HPDE6-E6E7 (cell line): ENCODE data around the gene RAB11FIP3.
A peak's percentile ranks its signal among the peaks of the same experiment; 100 is the strongest.
"Not testable (repeated sequence)": the region's sequence is repeated elsewhere in the genome, so short reads cannot be mapped to it uniquely, and the experiment has no call there.

Experiments used
- DNase-seq: peaks from one replicate; pipeline ENCODE4 v3.0.0; 2011; ENCODE audit warnings: missing footprints; ENCODE audit errors: extremely low spot score

The RAB11FIP3 gene

DNA sequence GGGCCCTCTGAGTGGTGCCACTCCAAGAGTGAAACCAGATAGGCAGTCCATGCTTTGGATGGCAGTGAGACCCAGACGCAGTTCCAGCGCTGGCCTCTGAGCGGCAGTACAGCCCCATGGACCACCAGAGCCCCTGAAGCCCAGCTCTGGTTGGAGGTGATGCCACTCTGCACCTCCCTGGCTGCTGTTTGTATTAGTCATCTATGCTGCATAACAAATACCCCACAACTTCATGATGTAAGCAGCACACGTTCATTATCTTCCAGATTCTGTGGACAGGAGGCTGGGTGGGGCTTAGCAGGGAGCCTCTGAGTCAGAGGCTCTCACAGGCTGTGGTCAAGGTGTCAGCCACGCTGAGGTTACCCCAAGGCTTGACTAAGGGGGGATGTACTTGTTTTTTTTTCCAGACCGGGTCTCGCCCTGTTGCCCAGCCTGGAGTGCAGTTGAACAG, 33.5 kb upstream of the RAB11FIP3 start:
- no peak for DNase-seq

DNA sequence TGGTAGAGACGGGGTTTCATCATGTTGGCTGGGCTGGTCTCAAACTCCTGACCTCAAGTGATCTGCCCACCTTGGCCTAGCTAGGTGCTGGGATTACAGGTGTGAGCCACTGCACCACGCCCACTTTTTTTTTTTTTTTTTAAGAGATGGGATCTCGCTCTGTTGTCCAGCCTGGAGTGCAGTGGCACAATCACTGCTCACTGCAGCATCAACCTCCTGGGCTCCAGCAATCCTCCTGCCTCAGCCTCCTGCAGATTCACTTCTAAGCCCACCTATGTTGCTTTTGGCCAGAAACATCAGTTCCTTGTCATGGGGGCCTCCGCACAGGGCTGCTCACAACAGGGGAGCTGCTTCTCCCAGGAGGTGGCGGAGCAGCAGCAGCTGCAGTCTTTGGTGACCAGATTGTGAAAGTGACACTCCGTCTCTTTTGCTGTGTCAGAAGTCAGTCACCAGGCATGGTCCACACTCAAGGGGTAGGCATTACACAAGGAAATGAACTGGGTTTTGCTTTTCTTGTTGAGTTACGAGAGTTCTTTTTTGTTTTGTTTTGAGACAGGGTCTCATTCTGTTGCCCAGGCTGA, 32.9 kb upstream of the RAB11FIP3 start:
- no peak for DNase-seq

DNA sequence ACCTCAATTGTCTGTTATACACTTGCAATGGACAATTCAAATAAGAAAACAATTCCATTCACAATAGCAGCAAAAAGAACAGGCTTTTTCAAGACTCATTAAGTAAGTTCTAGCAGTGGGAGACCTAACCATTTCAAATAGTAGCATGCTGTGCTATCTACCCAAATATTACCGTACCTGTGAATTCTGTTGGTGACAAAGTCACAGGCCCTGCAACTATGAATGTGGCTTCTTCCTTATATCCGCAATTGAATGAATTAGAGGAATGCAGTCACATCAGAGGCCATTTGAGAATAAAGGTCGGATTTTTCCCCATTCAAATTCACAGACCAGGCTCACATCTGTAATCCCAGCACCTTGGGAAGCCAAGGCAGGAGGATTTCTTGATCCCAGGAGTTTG, 29.2 kb upstream of the RAB11FIP3 start:
- no peak for DNase-seq

DNA sequence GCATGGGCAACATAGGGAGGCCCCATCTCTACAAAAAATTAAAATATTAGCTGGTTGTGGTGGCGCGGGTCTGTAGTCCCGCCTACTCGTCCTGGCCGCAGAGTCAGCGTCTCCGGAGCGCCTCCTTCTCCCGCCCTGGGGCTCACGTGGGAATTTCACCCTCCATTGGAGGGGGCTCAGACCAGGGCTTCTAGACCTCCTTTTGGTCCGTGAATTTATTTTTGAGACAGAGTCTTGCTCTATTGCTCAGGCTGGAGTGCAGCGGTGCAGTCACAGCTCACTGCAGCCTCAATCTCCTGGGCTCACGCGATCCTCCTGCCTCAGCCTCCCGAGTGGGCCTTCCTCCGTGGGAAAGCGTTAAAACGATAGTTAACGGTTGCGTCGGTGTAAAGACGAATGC, 28.8 kb upstream of the RAB11FIP3 start:
- no peak for DNase-seq

DNA sequence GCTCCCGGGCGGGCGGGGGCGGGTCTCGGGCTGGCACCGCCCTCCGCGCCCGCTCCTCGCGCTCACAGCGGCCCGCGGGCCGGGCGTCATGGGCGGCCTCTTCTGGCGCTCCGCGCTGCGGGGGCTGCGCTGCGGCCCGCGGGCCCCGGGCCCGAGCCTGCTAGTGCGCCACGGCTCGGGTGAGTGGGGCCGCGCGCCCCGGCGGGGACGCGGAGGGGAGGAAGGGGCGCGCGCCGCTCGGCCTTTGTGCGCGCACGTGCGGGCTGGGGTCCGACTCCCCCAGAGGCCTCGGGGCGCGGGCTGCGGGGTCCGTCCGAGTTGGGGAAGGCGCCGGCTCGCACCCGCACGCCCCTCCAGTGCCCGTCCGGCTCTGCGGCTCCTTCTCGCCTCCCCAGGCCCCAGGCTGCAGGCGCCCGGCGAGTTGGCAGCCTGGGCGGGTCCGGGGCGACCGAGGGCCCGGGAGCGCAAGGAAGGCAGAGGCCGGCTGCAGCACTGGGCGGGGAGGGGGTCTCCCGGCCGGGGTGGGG, 28.3 kb upstream of the RAB11FIP3 start, which contains the start of gene NME4:
TSS of gene NME4 (plus strand) at position 65 of the 527 bp plus-strand sequence. CDS start at position 89, 24 bp downstream.
- no peak for DNase-seq

DNA sequence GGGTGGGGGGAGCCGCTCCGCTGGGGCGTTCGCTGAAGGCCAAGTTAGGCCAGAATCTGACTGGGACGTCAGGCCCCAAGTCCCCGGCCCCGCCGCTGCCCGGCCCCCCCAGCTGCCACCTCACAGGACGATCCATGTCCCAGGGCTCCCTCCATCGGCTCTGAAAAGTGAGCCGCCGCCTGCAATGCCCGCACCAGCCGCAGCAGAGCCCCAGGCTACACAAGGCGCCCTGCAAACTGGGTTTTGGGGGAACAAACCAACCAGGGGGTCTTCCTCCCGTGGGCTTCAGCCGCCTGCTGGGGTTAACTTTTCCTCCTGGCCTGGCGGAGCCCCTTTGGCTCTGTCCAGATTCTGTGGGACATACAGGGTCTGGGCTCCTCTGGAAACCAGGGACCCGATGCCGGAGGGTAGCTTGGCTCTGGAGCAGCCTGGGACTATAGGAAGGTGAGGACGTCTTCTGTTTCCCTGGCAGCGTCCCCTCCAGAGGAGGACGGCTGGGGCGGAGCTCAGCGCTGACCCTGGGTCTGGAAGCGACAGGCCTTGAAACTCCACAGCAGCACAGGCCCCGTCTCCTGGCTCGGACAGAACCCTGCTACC, 27.6 kb upstream of the RAB11FIP3 start:
- DNase-seq, result peak; percentile 70

DNA sequence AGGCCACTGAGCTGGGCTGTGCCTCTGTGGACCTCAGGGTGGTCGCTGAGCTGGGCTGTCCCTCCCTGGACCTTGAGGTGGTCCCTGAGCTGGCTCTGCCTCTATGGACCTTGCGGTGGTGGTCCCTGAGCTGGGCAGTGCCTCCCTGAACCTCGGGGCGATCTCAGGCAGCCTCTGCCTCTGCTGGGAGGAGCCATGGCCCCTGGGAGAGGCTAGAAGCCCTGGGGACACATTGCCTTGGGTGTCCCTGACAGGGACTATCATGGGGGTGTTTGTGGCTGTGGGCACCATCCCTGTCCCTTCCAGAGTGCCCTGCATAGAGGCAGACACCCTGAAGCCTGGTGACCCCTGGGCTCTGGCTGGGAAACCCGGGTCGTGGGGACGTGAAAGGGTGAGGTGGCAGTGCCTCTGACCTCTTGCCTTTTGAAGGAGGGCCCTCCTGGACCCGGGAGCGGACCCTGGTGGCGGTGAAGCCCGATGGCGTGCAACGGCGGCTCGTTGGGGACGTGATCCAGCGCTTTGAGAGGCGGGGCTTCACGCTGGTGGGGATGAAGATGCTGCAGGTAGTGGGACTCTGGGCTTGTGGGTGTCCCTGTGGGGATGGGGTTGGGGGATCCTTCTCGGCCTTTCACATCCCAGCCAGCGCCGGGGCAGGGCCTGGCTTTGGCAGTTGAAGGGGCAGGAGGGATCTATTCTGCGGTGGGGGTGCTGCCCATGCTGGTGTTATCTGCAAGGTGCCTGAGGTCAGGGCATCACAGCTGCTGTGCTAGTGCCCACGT, 26.7 kb upstream of the RAB11FIP3 start:
- DNase-seq, result no peak

DNA sequence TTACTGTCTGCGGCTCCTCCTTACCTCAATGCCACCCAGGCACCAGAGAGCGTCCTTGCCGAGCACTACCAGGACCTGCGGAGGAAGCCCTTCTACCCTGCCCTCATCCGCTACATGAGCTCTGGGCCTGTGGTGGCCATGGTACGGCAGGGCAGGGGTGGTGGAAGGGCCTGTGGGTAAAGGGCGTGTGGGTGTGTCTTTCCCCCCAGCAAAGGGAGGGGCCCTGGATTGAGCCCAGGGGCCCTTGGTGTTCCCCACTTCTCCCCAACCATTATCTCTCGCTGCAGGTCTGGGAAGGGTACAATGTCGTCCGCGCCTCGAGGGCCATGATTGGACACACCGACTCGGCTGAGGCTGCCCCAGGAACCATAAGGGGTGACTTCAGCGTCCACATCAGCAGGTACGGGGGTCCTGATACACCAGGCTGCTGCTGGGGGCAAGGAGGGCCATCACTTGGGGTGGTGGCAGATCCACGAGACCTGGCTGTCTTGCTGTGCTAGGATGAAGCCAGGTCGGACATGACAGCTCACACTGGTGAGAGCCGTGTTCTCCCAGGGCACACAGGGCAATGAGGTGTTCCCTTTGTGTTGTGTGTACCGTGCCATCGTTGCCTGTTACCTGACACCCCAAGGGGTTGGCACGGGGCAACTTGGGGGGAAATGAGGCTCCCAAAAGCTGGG, 26.0 kb upstream of the RAB11FIP3 start:
- no peak for DNase-seq

DNA sequence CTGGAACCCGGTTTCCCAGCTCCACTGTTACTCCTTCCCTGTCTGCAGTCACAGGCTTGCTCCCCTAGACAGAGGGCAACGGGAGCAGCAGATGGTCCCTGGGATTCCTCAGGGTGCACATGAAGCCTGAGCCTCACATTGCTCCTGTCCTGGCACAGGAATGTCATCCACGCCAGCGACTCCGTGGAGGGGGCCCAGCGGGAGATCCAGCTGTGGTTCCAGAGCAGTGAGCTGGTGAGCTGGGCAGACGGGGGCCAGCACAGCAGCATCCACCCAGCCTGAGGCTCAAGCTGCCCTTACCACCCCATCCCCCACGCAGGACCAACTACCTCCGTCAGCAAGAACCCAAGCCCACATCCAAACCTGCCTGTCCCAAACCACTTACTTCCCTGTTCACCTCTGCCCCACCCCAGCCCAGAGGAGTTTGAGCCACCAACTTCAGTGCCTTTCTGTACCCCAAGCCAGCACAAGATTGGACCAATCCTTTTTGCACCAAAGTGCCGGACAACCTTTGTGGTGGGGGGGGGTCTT, 25.3 kb upstream of the RAB11FIP3 start:
- no peak for DNase-seq

DNA sequence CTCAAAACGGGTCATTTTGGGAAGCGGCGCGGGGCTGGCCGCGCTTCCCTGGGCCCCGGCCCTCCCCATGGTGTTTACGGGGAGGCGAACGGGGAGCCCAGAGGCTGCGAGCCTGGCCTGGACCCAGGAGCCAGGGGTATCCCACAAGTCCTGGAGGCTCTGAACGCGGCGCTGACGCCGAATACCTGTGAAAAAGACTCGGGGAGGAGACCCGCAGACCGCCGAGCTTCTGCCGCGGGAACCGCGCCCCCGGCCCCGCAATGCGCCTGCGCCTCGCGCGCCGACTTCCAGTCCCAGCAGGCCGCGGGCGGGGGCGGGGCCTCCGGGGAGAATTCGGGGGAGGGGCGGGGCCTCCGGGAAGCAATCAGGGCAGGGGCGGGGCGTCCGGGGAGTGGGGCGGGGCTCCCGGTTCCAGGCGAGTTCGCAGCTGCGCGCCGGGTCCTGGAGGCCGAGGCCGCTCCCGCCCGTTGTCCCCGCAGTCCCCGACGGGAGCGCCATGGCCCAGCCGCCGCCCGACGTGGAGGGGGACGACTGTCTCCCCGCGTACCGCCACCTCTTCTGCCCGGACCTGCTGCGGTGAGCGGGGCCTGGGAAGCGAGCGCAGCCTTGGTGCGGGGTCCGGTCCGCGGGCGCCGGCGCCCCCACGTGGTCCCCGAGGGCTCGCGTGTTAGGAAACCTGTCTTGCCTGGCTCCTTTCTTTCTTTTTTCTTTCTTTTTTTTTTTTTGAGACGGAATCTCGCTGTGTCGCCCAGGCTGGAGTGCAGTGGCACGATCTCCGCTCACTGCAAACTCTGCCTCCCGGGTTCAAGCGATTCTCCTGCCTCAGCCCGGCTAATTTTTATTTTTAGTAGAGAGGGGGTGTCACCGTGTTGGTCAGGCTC, 23.7 kb upstream of the RAB11FIP3 start, which contains the start of gene DECR2:
TSS of gene DECR2 (plus strand) at position 418 of the 881 bp plus-strand sequence. CDS start at position 497, 79 bp downstream.
- peak; percentile 66 for DNase-seq

DNA sequence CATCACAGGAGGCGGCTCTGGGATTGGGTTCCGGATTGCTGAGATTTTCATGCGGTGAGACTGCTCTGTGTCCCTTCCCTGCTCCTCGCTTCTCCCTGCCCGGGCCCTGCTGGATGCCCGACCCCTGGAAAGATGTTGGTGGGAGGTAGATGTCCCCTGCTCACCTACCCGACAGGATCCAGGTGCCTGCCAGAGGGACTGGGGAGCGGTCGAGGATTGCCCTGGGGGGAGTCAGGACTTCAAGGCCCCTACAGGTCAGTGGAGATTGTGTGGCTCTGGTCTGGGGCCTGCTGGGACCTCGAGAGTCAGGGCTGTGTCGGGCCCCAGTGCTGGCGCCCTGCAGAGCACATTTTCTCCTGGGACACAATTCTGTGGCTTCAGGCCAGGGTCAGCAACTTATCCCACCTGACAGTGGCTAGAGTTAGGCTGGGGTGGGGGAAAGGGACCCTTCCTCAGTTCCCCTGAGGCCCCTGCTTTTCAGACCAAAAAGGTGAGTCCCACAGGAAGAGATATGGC, 20.4 kb upstream of the RAB11FIP3 start:
- DNase-seq, result no peak

DNA sequence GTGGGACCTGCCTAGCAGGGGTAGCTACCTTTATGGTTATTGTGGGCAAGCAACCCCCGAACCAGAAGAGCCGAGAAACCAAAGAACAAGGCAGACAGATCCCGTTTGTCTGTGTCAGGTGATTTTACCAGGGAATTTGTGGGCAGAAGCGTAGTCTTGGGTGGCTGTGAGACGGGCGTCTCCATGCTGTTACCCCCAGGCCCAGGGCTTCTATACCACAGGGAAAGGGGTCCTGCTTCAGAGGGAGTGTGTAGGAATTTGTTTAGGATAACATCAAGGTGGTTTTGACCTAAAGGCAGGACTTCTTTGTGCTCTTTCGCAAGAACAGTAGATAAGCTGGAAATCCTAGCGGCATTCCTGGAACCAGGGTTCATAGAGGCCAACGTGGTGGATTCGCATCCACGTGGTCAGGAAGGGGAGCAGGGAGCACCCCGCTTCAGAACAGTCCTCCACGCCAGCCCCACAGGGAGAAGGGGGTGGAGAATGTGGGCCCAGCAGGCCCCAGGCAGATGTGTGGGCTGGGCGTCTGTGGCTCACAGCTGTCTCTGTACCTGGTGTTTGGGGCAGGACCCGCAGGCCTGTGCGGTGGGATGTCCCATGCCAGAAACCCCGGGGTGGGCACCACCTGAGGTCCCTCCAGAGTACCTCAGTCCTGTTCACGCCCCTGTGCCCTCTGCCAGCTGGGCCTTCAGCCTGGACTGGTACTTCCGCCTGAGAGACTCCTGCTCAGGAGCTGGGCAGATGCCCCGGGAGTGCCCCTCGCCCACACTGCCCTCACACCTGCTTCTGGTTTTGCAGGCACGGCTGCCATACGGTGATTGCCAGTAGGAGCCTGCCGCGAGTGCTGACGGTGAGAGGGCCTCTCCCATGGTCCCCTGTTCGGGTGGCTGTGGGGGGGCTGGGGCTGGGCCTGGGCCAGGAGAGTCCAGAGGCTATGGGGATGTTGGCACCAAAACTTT, 19.6 kb upstream of the RAB11FIP3 start:
- DNase-seq, result no peak

DNA sequence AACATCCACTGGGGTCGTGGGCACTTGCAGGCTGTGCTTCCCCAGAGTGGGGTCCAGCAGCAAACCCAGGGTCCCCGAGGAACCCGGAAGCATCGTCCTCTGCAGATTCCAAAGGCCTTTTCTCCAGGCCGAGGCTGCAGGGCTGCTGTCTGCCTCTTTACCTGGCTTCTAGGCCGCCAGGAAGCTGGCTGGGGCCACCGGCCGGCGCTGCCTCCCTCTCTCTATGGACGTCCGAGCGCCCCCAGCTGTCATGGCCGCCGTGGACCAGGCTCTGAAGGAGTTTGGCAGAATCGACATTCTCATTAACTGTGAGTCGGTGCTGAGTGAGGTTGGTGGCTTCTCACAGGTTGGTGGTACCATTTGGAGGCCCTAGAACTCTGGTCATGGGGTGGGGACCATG, 18.2 kb upstream of the RAB11FIP3 start:
- DNase-seq, result no peak

DNA sequence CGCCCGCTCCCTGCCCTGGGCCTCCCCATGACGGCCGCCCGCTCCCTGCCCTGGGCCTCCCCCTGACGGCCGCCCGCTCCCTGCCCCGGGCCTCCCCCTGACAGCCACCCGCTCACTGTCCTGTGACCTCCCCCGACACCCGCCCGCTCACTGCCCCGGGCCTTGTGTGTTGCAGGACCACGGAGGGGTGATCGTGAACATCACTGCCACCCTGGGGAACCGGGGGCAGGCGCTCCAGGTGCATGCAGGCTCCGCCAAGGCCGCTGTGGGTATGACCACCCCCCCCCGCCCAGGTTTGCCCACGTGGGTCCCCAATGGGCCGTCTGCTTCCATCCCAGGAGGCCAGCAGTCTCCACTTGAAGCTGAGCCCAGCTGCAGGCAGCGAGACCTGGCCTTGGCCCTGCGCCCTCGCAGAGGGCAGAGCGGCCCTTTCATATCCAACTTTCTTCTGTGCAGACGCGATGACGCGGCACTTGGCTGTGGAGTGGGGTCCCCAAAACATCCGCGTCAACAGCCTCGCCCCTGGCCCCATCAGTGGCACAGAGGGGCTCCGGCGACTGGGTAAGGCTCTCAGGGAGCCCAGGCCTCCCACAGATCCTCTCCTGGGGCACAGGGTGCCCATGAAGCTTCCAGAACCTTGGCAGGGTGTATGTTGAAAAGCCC, 14.8 kb upstream of the RAB11FIP3 start:
- no peak for DNase-seq

DNA sequence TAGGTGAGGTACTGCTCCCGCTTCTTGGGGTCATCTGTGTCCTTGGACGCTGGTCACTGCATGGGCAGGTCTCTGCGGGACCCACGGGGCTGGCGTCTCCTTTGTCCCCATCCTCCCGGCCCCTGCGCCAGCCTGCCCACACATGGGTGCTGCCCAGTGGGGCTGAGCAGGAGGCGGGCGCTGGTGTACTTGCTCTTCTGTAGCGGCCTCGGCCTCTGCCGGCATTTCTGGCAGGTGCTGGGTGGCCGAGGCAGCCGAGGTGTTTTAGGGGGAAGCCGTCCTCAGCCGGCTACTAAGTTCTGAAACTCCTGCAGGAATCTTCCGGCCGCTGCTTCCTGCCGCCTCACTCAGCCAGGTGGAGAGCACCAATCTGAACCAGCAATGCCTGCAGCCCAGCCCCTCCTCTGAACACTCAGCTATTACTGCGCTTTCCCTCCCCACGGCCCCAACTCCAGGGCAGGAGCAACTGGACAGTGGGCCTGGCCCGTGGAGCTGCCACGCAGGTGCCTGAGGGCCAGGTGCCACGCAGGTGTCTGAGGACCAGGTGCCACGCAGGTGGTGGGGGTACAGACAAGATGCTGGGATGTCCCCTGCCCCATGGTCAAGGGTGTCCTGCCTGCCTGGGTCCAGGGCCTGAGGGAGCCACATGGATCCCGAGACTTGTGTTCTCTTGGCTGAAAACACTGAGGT, 13.7 kb upstream of the RAB11FIP3 start:
- DNase-seq, result no peak

DNA sequence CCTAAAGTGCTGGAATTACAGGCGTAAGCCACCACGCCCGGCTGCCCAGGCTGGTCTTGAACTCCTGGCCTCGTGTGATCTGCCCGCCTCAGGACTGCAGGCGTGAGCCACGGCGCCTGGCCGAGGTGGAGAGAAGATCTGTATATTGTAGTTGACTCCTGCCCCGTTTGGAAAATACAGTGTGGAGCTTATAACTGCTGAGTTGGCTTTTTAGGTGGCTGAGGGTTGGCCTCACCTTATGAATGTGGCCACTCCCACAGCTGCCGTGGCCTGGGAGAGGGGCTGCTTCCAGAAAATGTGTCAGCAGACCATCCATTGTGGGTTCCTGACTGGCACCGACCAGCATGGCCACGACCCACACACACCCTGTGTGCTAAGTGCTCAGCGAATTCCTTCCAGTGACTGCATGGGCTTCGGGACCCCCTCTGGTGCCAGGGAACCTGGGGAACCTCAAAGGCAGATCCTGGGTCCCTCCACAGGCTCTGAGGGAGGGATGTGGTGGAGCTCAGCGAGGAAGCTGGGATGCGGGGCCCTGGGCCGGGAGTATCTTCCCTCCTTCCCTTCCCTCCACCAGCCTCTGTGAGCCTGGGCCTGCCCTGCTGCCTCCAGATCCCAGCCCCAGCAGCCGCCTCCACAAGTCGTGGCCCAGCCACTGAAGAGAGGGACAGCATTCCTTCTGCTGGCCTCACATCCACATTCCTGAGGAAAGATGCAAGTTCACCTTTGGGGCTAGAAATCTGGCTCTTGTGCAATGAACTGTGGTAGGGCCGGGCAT, 10.9 kb upstream of the RAB11FIP3 start:
- no peak for DNase-seq

DNA sequence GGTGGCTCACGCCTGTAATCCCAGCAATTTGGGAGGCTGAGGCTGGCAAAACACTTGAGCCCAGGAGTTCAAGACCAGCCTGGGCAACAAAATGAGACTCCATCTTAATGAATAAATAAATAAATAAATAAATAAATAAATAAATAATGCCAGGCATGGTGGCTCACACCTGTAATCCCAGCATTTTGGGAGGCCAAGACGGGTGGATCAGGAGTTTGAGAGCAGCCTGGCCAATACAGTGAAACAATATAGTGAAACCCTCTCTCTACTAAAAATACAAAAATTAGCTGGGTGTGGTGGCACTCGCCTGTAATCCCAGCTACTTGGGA, 10.3 kb upstream of the RAB11FIP3 start:
- DNase-seq, result not testable (repeated sequence)
